Measurements from ENCODE around the gene CST3.

The CST3 gene

DNA sequence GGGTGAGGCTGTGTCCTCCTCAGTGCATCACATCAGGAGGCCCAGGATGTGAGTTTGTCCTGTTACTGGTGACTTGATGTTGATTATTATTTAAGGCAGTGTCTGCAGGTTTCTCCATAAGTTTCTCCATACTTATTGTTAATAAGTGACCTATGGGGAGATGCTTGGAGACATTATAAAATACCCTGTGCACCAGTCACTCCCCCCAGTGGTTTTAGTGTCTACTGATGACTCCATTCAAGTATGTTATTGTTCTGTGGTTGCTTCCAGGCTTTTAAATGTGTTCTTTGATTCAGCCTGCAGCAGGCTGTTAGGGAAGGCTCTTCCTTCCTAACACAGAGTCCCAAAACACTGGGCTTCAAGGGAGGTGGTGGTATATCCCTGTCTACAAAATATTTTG lies 14.6 kb upstream of the CST3 start:
- Histone ChIP-seq H3K36me3 (ENCODE audit: insufficient read depth, low read length) (no peaks in the 10 kb centered on the region), H3K4me2 (ENCODE audit: low read length) (no peak overlapping the region), H3K9ac (ENCODE audit: low read depth, low read length) (no peak overlapping the region), H3K9me3 (replicated peaks; ENCODE audit: low read length) (no peaks in the 10 kb centered on the region), H3K4me1 (ENCODE audit: control insufficient read depth, insufficient read depth, low read length) (peaks cover 7% of the 10 kb centered on the region), H3K27me3 (ENCODE audit: control insufficient read depth, insufficient read depth, low read length) (peaks cover 14% of the 10 kb centered on the region), H3K4me3 (ENCODE audit: low read length) (no peak overlapping the region)

DNA sequence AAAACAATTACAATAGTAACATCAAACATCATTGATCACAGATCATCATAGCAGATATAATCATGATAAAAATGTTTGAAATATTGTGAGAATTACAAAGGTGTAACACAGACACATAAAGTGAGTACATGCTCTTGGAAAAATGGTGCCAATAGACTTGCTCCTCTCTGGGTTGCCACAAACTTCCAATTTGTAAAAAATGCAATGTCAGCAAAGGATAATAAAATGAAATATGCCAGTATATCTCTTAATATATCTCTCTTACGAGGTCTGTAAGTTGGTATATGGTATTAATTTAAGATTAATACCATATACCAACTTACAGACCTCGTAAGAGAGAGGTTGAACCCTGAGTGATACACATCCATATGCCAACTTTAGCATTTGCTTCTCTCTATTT lies 13.4 kb upstream of the CST3 start:
- Histone ChIP-seq H3K4me2 (ENCODE audit: low read length) (no peak overlapping the region), H3K4me1 (ENCODE audit: control insufficient read depth, insufficient read depth, low read length) (peaks cover 4% of the 10 kb centered on the region), H3K36me3 (ENCODE audit: insufficient read depth, low read length) (no peaks in the 10 kb centered on the region), H3K4me3 (ENCODE audit: low read length) (no peak overlapping the region), H3K9ac (ENCODE audit: low read depth, low read length) (no peak overlapping the region), H3K27me3 (ENCODE audit: control insufficient read depth, insufficient read depth, low read length) (peaks cover 9% of the 10 kb centered on the region), H3K9me3 (replicated peaks; ENCODE audit: low read length) (no peaks in the 10 kb centered on the region)

DNA sequence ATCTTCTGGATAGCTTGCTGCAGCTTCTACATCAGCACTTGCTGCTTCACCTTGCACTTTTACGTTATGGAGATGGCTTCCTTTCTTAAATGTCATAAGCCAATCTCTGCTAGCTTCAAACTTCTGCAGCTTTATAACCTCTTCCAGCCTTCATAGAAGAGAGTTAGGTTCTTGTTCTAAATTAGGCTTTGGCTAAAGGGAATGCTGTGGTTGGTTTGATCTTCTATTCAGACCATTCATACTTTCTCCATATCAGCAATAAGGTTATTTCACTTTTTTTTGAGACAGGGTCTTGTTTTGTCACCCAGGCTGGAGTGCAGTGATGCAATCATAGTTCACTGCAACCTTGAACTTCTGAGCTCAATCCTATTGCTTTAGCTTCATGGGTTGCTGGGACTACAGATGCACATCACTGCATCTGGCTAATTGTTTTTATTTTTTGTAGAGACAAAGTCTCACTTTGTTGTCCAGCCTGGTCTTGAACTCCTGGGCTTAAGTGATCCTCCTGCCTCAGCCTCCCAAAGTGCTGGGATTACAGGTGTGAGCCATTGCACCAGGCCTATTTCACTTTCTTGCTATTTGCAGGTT lies 12.2 kb upstream of the CST3 start:
- no peaks in the 10 kb centered on the region for H3K4me1 ChIP-seq (ENCODE audit: control insufficient read depth, insufficient read depth, low read length)
- no peak overlapping the region for H3K9ac ChIP-seq (ENCODE audit: low read depth, low read length)
- no peak overlapping the region for H3K4me3 ChIP-seq (ENCODE audit: low read length)
- H3K27me3 ChIP-seq (ENCODE audit: control insufficient read depth, insufficient read depth, low read length) = no peaks in the 10 kb centered on the region
- H3K36me3 ChIP-seq (ENCODE audit: insufficient read depth, low read length) = no peaks in the 10 kb centered on the region
- no peak overlapping the region for H3K4me2 ChIP-seq (ENCODE audit: low read length)
- H3K9me3 ChIP-seq (replicated peaks; ENCODE audit: low read length) = no peaks in the 10 kb centered on the region

DNA sequence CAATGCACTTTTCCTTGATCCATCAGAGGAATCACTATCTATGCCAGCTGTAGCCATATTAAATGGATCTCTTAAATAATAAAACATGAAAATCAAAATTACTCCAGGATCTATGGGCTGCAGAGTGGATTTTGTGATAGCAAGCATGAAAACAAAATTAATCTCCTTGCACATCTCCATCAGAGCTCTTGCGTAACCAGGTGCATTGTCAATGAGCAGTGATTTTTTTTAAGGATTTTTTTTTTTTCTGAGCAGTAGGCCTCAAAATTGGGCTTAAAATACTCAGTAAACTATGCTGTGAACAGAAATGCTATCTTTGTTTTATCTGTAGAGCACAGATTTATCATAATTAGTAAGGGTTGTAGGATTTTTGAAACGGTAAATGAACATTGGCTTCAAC lies 11.5 kb upstream of the CST3 start:
- H3K4me3 ChIP-seq (ENCODE audit: low read length) = no peak overlapping the region
- no peaks in the 10 kb centered on the region for H3K9me3 ChIP-seq (replicated peaks; ENCODE audit: low read length)
- no peaks in the 10 kb centered on the region for H3K36me3 ChIP-seq (ENCODE audit: insufficient read depth, low read length)
- no peaks in the 10 kb centered on the region for H3K4me1 ChIP-seq (ENCODE audit: control insufficient read depth, insufficient read depth, low read length)
- H3K9ac ChIP-seq (ENCODE audit: low read depth, low read length) = no peak overlapping the region
- no peak overlapping the region for H3K4me2 ChIP-seq (ENCODE audit: low read length)
- H3K27me3 ChIP-seq (ENCODE audit: control insufficient read depth, insufficient read depth, low read length) = no peaks in the 10 kb centered on the region

DNA sequence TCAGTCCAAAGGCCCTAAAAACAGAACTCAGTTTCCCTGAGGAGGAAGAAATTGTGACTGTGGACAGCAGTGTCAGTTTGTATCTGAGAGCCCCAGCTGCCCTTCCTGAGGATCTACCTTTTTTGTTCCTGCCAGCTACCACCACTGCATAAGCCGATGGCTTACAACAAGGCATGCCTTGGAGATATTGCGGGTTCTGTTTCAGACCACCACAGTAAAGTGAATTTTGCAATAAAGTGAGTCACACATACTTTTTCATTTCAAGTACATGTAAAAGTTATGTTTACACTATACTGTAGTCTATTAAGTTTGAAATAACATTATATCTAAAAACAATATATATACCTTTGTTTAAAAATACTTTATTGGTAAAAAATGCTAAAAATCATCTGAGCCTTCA lies 9.6 kb upstream of the CST3 start:
- Histone ChIP-seq H3K36me3 (ENCODE audit: insufficient read depth, low read length) (no peaks in the 10 kb centered on the region), H3K4me1 (ENCODE audit: control insufficient read depth, insufficient read depth, low read length) (peaks cover 6% of the 10 kb centered on the region), H3K9ac (ENCODE audit: low read depth, low read length) (no peak overlapping the region), H3K9me3 (replicated peaks; ENCODE audit: low read length) (no peaks in the 10 kb centered on the region), H3K27me3 (ENCODE audit: control insufficient read depth, insufficient read depth, low read length) (no peaks in the 10 kb centered on the region), H3K4me2 (ENCODE audit: low read length) (no peak overlapping the region), H3K4me3 (ENCODE audit: low read length) (no peak overlapping the region)

DNA sequence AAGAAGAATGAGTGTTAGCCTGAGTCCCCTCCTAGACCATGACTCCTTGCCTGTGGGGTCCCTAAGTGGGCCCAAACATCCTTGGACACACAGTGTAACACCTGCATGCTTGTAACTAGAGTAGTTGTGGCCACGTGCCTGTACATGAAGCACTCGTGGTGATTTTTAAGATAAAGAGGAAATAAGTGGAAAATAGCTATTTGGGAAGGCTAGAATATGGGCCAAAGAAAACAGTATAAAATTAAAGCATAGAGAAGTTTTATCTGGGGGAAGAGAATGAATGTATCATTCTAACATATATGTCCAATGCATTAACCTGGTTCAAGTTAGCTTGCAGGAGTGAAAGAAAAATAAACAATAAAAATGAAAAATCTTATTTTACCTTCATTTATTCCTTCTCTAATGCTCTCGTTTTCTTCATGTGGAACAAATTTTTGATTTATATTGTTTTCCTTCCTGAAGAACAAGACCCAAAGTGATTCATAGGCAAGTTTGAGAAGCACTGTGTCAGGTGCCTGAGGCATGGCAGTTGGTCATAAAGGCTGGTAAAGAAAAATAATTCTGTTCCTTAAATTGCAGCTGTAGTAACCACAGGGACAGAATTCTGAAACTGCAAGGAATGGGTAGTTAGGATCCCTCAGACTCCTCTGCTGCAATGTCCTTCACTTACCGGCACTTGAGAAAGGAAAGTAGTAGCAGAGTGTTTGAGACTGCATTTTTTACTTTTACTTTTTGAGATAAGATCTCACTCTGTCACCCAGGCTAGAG lies 8.5 kb upstream of the CST3 start:
- H3K9me3 ChIP-seq (replicated peaks; ENCODE audit: low read length) = no peaks in the 10 kb centered on the region
- peaks cover 13% of the 10 kb centered on the region for H3K4me1 ChIP-seq (ENCODE audit: control insufficient read depth, insufficient read depth, low read length)
- no peaks in the 10 kb centered on the region for H3K27me3 ChIP-seq (ENCODE audit: control insufficient read depth, insufficient read depth, low read length)
- no peak overlapping the region for H3K4me2 ChIP-seq (ENCODE audit: low read length)
- H3K9ac ChIP-seq (ENCODE audit: low read depth, low read length) = no peak overlapping the region
- H3K36me3 ChIP-seq (ENCODE audit: insufficient read depth, low read length) = no peaks in the 10 kb centered on the region
- no peak overlapping the region for H3K4me3 ChIP-seq (ENCODE audit: low read length)

DNA sequence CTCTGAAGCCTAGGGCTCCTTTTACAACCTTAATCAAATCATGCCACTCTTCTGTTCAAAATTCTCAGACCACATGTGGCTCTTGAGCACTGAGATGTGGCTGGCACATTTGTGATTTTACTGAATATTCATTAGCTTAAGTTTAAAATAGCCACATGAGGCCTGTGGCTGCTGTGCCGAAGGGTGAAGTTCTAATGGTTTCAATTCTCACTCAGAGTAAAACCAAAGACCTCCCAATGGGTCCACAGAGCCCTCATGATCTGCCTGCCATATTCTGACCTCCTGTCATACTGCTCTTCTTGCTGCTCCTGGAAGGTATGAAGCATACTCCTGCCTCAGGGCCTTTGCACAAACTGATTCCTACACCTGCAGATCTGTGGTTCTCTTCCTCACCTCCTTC lies 7.8 kb upstream of the CST3 start:
- Histone ChIP-seq H3K4me2 (ENCODE audit: low read length) (no peak overlapping the region), H3K4me3 (ENCODE audit: low read length) (no peak overlapping the region), H3K36me3 (ENCODE audit: insufficient read depth, low read length) (no peaks in the 10 kb centered on the region), H3K27me3 (ENCODE audit: control insufficient read depth, insufficient read depth, low read length) (no peaks in the 10 kb centered on the region), H3K9ac (ENCODE audit: low read depth, low read length) (no peak overlapping the region), H3K9me3 (replicated peaks; ENCODE audit: low read length) (no peaks in the 10 kb centered on the region), H3K4me1 (ENCODE audit: control insufficient read depth, insufficient read depth, low read length) (peaks cover 13% of the 10 kb centered on the region)

DNA sequence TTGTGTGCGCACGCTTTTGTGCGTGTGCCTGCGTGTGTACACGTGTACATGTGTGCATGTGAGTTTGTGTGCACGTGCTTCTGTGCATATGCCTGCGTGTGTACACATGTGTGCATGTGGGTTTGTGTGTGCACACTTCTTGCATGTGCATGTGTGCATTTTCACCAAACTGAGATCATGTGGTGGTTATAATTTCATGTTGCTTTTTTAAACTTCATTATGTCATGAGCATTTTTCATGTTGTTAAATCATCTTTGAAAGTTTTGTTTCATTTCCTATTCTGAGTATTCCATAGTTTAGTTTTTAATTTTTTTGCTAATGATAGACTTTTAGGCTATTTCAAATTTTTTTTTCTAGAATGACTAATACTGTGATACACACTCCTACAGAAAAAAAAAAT lies 6.4 kb upstream of the CST3 start:
- Histone ChIP-seq H3K27me3 (ENCODE audit: control insufficient read depth, insufficient read depth, low read length) (no peaks in the 10 kb centered on the region), H3K9me3 (replicated peaks; ENCODE audit: low read length) (no peaks in the 10 kb centered on the region), H3K4me1 (ENCODE audit: control insufficient read depth, insufficient read depth, low read length) (peaks cover 13% of the 10 kb centered on the region), H3K36me3 (ENCODE audit: insufficient read depth, low read length) (no peaks in the 10 kb centered on the region), H3K4me2 (ENCODE audit: low read length) (no peak overlapping the region), H3K9ac (ENCODE audit: low read depth, low read length) (no peak overlapping the region), H3K4me3 (ENCODE audit: low read length) (no peak overlapping the region)

DNA sequence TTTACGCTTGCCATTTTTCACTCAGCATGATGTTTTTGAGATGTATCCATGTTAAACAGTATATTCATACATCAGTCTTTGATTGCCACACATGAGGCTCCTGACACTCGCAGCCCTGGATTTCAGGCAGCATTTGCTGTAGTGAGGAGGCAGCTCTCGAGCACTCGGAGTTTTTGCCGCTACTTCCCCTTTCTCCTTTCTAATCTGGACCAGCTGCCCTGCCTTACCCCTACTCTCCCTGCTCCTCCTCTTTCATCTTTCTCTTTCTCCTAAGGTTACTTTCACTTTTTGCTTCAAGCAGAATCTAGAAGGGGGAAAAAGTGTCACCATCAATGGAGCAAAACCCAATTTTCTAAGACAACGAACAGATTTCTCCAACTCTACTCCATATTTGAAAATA lies 5.9 kb upstream of the CST3 start:
- H3K4me3 ChIP-seq (ENCODE audit: low read length) = no peak overlapping the region
- no peaks in the 10 kb centered on the region for H3K36me3 ChIP-seq (ENCODE audit: insufficient read depth, low read length)
- no peak overlapping the region for H3K4me2 ChIP-seq (ENCODE audit: low read length)
- no peak overlapping the region for H3K9ac ChIP-seq (ENCODE audit: low read depth, low read length)
- H3K4me1 ChIP-seq (ENCODE audit: control insufficient read depth, insufficient read depth, low read length) = peaks cover 13% of the 10 kb centered on the region
- no peaks in the 10 kb centered on the region for H3K27me3 ChIP-seq (ENCODE audit: control insufficient read depth, insufficient read depth, low read length)
- H3K9me3 ChIP-seq (replicated peaks; ENCODE audit: low read length) = no peaks in the 10 kb centered on the region

DNA sequence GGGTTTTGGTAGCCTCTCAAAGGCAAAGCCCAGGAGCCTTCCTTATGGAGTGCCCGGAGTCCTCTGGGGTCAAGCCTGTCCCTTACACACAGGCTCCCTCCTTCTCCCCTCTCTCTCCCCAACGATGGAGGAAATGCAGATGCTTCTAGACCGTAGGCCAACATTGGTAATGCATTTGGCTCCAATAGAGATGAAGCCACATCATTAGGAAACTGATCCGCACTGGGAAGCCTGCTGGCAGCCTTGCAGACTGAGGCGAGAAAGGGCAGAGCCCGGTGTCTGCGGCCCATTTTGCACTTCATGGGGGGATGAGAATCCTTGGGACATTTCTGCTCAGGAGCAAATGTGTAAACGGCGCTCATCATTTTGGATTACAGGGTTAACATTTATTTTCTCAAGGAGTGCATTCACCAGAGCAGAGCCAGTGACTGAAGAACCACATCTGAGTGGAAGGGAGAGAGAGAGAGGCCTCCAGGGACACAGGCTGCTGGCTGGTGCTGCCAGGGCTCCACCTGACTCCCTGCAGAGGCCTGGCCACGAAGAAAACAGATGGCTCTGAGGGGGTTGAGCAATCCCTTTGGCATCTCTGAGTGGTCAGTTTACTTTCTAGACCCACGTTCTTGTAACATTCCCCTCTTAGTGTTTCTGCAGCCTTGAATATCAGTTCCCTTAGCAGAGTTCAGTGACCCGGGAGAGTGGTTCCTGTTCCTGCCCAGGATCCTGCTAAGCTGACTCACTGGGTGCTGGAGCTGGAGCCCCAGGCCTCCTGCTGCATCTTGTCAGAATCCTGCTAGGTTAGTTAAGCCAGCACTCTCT lies 4.4 kb upstream of the CST3 start:
- Histone ChIP-seq H3K9me3 (replicated peaks; ENCODE audit: low read length) (no peaks in the 10 kb centered on the region), H3K27me3 (ENCODE audit: control insufficient read depth, insufficient read depth, low read length) (no peaks in the 10 kb centered on the region), H3K4me2 (ENCODE audit: low read length) (peak overlapping the region; percentile 51), H3K36me3 (ENCODE audit: insufficient read depth, low read length) (no peaks in the 10 kb centered on the region), H3K4me3 (ENCODE audit: low read length) (no peak overlapping the region), H3K9ac (ENCODE audit: low read depth, low read length) (no peak overlapping the region), H3K4me1 (ENCODE audit: control insufficient read depth, insufficient read depth, low read length) (peaks cover 13% of the 10 kb centered on the region)

DNA sequence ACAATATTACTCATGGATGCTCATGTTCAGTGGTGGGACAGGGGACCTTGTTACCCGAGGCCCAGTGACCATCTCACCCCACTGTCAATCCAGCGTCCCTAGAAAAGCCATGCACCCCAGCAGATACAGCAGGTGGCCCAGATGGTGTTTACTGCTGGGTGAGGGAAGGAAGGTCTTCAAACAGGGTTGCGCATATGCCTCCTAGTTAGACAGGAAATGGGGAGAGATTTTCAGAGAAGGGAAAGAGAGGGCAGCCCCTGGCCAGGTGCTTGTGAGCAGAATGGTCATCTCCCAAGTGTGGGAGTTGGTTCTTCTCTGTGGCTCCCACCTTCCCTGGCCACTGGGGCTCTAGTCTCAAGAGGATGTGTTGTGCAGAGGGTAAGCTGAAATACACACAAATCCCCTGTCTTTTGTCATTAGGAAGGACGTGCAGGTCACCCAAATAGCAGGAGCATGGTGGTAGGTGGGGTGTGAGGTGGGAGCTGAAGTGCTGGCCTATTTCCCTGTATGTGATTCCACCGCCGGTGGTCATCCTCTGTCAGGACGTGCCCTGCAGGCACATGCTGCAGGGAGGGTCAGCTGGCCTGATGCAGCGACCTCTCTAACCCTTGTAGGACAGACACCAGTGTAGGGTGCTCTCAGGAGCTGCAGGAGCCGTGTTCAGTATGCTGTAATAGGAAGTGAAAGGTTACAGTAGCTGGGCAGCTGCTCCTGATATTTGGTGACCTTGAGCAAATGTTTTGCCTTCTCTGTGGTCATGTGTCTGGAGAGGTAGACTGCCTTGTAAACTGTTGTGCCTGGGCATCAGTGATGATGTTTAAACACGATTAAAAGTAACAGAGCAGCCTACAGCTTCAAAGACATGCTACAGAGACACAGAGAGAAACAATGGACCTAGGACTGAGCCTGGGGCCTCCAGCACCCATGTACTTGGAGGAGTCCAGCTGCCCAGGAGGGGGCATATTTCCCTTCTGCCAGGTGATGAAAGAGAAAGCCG lies 3.2 kb upstream of the CST3 start:
- H3K4me1 ChIP-seq (ENCODE audit: control insufficient read depth, insufficient read depth, low read length) = peaks cover 20% of the 10 kb centered on the region
- no peak overlapping the region for H3K4me2 ChIP-seq (ENCODE audit: low read length)
- H3K36me3 ChIP-seq (ENCODE audit: insufficient read depth, low read length) = no peaks in the 10 kb centered on the region
- no peaks in the 10 kb centered on the region for H3K9me3 ChIP-seq (replicated peaks; ENCODE audit: low read length)
- H3K27me3 ChIP-seq (ENCODE audit: control insufficient read depth, insufficient read depth, low read length) = no peaks in the 10 kb centered on the region
- H3K4me3 ChIP-seq (ENCODE audit: low read length) = no peak overlapping the region
- no peak overlapping the region for H3K9ac ChIP-seq (ENCODE audit: low read depth, low read length)

Data from skeletal muscle satellite cell (primary cell).